Activated CD4-positive, alpha-beta T cell treated with anti-CD3 and anti-CD28 coated beads, Interleukin-2, amount 50 U/mL, for 1 hour (primary cell): ENCODE results near the gene OLFM1.

Experiments used
- DNase-seq: peaks from one replicate; pipeline ENCODE4 v3.0.0-alpha.2; 2020

The OLFM1 gene

DNA sequence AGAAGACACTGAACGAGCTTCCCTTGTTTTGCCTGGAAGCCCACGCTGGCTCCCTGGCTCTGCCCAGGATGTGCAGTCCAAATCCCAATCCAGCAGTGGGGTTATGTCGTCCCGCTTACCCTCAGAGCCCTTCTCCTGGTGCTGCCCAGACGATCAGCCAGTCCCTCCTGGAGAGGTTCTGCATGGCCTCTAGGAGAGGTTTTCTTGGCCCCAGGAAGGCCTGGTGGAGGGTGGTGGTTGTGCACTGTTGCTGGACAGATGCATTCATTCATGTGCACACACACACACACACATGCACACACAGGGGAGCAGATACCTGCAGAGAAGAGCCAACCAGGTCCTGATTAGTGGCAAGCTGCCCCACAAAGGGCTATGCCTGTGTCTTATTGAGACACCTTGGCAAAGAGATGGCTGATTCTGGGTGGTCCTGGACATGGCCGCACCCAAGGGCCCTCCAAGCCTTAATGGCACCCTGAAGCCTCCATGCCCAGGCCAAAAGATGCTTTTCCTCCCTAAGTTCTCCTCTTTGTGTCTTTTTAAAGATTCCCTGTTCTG is 10.5 kb upstream of the OLFM1 start:
- DNase-seq = no peak

DNA sequence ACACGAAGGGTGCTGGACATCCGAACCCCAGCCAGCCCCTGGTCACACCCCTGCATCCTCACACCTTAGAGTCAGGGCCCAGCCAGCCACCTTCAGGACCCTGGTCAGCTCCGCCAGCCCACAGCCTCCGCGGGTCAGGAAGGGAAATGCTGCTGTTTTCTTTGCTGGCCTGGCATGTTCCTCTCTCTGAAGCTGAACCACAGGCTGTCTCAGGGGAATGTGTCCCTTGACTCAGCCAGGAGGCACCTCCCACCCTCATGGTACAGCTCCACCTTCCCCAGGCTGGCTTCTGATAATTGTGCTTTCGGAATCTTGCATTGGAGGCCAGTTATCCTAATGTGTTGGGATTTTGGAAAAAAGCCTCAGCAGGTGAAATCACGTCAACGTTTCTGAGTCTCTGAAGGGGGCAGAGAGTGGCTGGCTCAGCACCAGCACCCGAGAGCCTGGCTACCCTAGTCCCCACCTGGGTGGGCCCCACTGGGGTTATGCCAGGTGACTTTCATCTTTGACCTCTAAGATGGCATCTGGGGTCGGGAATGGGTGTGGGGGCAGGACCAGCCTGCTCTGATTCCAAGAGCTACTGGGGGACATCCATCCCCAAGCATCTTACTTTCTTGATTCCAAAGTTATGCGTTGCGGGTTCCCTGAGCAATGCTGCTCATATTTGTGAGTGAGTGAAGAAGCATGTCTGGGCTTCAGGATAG is 9.8 kb upstream of the OLFM1 start:
- DNase-seq = no peak

DNA sequence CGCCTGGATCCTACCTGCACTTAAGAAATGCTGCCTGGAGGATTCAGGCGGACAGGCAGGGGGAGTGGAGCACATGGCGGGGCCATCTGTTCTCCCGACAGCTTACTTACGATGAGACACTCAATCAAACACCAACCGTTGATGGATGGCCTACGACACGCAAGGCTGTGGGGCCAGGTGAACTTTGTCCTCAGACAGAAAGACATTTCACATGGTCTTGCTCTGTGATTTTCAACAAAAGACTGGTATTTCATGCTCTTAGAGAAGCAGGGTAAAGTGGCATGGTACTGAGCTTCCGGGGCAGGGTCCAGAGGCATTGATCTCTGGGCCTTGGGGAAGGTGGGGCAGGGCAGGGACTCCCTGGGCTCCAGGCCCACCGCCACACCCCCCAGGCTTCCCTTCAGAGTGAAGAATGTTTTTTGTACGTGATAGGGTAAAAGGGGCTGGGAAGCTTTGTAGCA is 9.1 kb upstream of the OLFM1 start:
- DNase-seq = no peak

DNA sequence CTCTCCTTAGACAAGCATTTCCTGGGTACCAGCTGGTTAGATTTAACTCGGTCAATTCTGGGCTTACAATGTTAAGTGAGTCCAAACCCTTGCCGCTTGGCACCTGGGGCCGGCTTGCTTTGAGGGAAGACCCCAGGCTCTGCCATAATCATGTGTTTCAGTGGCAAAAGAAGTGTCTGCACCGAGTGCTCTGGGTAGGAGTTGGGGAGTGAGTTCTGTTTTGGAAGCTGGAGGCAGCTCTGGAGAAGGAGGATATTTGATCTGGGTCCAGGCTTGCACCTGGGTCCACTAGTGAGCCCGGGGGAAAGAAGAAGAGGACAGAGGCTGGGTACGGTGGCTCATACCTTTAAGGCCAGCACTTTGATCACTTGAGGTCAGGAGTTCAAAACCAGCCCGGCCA is 8.4 kb upstream of the OLFM1 start:
- DNase-seq = no peak

DNA sequence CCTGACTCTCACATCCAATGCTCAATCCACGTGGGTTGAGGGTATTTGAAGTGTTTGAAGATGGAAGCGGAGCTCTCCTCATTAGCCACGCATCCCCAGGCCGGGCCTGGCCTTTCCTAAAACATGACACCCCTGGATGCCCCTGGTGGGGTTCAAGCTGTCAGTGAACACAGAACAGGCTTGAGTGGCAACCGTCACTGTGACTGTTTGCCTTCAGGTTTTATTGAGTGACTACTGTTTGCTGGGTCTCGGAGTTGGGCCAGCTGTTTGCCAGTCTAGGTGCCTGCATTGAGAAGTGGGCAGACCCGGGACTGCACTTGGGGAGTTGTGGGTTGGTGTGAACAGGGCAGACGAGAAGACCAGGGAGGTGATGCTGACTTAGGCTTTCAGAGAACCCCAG is 7.8 kb upstream of the OLFM1 start:
- DNase-seq = no peak

DNA sequence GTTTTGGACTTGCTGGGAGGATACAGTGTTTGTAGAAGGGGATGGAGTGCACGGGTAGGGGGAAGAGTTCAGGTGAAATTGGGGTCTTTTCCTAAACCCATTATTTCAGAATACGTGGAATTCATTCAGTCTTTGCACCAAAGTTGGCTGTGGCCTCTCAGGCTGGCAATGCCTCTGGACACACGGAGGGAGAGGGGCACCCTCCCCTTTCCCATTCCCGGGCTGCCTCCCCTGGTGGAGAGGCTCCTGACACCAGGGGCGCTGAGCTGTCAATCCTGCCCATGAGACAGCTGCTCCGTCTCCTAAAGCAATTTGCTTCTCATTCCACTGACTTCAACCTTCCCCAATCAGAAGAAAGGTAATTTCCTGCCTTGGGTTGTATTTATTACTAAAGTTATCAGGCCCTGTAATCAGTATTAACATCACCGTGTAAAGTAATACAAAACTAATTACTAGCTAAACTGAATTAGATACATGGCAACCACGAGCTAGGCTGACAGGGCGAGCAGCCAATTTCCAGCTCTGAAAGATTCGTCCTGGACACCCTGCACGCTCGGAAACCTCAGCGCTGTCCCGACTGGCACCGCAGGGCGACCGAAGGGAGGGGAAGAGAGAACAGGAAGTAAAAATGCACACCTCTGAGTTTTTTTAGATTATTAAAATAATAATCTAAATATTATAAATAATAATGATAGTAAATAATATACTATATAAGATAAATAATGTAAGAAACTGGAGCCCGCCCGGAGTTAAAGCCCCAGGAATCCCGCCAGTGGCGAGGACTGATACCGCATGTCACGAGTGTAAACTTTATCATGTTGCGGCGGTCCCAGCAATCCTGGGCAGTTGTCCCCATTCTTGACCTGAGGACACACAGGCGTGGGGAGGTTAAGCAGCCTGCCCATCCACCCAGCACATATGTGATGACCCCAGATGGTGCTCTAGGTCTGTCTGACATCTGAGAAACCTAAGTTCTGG is 6.9 kb upstream of the OLFM1 start:
- no peak for DNase-seq

DNA sequence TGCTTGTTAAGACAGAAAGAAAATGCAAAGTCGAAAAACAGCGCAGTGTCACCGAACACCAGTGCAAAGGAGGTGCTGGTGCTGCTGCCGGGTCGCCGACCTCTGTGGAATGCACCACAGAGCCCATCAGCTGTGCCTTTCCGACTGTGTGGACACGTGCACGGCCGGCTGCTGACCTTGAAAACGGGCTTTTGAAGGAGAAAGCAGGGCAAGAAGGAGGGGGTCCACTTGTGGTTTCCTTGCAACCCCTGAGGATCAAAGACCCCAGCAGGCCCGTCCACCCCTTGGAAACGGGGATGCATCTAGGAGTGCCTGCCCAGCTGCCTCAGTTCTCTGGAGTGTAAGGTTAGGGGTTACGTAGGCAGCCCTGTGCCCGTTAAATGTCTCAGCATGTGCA is 6.2 kb upstream of the OLFM1 start:
- no peak for DNase-seq

DNA sequence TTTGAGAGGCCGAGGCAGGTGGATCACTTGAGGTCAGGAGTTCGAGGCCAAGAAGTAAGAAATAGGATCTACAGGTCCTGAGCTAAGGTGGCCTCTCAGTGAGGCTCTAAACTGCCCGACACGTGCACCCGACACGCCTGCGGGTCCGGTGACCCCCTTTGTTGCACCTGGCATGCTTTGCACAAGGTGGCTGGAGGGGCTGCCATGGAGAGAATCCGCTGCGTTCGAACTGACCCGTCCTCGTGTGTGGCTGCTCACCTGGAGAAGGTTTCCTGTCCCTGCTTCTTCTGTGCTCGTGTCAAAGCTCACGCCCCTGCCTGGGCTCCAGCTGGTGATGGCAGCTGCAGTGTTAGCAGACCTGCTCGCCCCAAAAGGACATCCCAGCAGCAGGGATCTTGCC is 5.7 kb upstream of the OLFM1 start:
- no peak for DNase-seq

DNA sequence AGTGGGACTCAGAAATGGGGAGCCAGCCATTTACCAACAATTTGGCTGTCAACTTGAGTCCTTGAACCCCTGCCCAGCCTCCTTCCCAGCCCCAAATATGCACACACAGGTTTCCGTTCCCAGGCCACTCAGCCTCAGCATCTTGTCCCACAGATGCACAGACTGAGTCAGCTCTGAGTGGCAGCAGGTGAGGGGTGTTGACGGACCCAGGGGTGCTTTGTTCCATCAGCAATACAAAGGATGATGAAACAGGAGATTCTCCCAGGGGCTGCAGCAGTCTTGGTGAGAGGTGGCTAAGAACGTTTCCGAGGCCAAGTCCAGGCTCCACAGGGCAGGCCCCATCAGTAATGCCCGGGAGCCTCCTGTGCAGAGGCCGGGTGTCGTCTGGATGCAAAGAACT is 4.9 kb upstream of the OLFM1 start:
- DNase-seq = no peak

DNA sequence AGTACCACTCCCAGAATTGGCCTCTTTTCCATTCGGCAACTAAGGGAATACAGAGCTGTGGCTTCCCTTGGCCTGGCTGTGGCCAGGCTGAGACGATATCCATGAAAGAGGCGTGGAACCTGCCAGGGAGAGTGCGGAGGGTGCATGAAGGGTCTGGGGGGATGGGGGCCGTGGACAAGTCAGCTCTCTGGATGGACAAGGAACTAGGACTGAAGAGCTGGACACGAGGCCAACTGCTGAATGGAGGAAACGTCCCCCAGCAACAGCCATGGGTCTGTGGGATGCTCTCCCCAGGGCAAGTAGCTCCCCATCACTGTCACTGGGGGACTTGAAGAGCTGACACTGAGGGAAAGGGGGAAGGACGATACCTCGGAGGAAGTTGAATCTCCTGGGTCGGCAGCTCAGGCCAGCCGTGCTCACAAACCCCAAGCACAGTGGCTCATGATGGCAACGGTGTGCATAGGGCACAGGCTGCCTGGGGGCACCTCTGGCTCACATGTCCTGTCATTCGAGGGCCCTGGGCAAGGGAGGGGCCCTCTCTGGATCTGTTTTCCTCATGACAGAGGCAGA is 4.1 kb upstream of the OLFM1 start:
- no peak for DNase-seq

DNA sequence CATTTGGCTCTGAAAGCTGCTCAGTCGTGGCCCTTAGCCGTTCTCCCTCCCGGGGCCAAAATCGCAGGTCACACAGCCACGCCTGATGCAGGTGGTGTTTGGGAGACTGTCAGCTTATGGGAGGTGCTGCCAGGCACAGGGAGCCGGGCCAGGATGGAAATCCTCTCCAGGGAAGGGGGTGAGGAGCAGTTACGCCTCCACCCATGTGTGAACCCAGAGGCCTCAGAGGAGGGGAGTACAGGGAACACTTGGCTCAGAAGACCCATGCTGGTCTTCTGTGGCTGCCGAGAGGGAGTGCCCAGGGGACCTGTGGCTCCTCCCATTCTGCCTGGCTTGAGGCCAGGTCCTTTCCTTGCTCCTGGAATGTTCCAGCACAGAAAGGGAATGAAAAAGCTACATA is 3.6 kb upstream of the OLFM1 start:
- no peak for DNase-seq

DNA sequence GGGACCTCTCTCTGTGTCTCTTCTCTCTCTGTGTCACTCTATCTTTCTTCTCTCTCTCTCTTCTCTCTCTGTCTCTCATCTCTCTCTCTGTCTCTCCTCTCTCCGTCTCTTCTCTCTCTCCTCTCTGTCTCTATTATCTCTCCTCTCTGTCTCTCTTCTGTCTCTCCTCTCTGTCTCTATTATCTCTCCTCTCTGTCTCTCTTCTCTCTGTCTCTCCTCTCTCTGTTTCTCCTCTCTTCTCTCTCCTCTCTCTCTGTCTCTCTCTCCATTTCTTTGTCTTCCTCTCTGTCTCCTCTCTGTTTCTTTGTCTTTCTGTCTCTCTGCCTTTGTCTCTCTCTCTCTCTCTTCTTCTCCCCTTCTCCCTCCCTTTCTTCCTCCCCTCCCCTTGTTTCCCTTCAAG is 3.2 kb upstream of the OLFM1 start:
- no peak for DNase-seq

DNA sequence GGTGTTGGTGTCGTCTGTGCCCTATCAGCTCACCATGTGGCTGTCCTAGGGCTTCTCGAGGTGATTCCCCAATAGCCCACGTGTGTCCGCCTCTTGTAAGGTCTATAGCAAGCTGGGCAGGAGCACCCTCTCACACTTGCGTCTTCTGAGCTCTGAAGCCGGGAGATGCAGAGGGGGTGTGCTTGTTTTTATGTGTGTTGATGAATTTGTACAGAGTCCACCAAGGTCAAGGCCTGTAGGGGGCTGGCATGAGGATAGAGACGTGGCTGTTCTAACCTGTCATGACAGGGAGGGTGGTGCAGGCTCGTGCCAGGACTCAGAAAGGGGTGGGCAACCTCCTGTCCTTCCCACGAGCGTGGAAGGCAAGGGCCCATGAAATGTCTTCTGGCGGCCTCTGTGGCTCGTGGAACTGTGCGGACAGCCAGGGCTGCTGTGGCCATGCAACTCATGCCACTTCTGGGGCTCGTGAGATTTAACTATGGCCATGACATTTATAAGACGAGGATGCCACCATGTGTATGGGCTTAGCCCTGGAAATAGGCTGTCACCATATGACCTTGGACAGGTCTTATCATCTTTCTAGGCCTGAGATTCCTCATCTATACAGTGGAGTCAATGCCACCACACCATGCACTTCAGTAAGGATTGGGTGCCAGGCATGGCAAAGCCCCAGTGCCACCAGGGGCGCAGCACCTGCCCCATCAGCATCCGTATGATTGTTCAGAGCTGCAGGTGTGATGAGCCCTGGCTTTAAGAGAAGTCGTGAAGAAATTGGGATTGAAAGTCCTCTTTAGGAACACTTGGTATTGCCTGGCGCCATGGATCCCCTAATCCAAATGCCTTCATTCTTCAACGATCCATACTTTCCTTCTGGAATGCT is 2.3 kb upstream of the OLFM1 start:
- DNase-seq = no peak

DNA sequence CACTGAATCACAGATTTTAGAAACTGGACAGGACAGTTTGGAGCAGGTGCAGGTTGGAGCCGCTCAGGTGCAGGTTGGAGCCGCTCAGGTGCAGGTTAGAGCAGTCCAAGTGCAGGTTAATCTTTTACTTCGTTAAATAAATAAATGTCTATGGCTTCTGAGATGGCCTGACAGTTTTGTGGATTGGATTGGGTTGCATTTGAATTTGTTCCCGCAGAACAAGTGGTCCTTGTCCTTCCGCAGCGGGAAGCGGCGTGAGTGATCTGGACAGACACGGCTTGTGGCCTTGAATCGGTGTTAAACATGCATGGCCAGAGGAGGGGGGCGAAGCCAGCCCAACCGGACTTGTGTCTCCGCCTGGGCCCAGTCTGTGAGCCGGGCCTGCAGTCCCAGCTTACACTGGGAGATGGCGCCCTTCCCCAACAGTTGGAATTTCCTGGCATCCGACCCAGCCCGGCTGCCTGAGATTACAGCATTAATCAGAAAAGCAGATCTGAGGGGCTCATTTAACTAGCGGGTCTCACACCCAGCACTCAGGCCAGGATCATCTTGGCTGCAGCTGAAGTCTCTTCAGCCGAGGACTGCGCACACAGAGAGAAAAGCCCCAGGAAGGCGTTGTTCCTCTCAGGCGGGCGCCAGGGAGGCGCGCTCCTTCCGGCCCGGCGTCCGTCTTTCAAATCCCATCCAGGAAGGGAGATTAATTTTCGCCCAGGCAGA is 1.5 kb upstream of the OLFM1 start:
- no peak for DNase-seq

DNA sequence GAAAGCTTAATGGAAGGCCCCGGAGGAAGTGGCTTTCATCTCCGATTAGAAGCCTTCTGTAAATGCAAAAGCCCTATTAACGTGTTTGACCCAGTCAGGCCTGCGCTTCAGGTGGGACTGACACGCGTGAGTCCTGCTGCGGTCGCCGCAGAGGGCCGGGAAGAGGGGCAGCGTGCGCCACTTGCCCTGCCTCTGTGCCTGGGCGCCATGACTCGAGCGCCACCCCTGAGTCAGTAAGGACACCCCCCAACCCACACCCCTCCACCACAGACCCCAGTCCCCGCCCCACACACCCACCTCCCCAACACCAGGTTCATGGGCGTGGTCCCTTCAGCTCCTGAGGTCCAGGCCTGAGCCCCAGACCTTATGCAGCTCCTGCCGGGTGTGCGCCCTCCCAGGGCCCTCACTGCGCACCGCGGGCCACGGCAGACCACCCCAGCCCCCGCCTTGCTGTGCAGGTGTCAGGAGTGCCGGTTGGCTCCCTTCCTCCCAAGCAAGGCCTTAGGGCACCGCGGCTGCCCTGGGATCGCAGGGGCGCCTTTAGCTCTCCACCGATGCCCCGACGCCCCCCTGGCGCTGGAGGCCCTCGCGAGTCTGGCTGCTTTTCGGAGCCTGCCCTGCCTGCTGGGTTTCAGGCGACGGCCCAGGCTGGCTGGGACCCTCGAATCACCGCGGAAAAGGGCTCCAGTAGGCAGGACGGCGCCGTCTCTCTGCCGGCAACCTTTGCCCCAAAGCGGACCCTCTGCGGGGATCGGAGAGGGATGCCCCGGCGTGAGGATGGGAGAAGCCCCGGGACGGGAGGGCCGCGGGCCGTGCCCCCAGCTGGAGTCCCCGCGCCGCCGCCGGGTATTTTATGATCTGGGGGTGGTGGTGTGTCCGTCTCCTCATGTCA is 625 bp upstream of the OLFM1 start:
- DNase-seq = no peak

DNA sequence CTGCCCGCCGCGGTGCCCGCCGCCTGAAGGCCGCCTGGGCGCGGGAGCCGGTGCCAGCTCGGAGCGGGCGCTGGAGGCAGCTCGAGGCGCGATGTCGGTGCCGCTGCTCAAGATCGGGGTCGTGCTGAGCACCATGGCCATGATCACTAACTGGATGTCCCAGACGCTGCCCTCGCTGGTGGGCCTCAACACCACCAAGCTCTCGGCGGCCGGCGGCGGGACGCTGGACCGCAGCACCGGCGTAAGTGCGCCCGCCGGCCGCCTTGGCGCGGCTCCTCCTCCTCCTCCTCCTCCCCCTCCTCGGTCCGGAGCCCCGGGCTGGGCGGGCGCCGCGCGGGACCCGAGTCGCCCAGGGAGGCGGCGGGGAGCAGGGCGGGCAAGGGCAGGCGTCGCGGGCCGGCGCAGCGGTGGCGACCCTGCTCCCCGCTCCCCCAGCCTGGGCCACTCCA is 455 bp downstream of the OLFM1 start:
- no peak for DNase-seq

DNA sequence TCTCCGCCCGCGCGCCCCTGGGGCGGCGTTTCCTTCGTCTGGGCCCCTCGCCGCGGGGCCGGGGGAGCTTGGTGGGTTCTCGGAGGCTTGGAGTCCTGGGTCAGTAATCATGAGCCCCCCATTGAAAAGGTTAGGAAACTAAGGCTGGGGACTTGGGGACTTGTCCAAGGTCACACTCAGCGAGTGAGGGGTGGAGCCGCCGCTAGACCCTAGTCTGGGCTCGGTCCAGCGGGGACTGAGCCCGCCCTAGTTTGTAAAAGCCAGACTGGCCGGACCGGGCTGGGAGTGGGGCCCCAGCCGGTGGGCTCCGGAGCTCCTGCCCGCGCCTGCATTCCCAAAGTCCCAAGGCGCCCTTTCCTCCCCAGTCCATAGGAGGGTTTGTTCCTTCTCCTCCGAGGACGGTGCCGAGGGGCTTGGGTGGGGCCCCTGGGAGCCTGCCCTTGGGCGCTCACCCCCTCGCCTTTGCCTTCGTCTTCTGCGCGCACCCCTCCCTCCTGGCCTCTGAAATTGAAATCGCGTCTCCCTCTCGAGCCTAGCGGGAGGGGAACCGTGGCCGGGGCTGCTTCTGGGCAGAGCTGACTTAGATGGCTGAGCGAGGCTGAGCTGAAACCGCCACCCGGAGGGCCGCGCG is 995 bp downstream of the OLFM1 start:
- DNase-seq = no peak

DNA sequence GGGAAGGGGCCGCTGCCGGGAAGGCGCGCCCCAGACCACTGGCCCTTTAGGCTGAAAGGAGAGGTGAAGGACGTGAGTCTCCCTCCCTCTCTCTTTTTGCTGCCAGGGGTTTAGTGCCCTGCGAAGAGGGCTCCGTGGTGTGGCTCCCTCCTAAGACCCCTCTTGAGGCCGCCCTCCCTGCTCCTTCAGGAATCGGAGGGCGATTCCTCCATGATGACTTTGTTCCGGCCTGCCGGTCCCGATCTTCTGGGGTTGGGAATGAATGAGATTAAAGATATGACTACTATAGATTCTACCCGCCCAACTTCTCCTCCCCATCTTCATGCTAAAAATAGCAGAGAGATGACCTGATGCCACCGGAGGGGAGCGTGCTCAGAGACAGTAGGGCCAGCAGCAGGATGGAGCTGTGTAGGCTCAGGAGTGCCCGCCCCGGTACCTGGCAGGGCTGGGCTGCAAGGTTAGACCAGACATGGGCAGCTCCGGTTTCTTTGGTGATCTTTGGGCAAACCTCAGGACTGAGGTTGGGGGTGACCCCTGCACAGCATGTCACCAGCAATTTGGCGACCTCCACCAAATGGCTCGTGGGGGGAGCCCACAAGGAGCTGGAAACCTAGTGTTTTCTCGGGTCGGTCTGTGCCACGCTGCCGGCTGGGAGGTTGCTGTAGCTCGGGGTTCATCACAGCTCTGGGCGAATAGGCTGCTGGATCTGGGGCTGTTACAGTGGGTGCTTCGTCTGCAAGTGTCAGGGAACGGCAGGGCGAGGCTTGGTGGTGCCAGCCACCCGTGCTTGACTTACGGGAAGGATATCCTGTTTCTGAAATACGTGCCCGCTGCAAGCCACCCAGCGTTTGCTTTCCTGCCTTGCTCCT is 1.7 kb downstream of the OLFM1 start:
- no peak for DNase-seq

DNA sequence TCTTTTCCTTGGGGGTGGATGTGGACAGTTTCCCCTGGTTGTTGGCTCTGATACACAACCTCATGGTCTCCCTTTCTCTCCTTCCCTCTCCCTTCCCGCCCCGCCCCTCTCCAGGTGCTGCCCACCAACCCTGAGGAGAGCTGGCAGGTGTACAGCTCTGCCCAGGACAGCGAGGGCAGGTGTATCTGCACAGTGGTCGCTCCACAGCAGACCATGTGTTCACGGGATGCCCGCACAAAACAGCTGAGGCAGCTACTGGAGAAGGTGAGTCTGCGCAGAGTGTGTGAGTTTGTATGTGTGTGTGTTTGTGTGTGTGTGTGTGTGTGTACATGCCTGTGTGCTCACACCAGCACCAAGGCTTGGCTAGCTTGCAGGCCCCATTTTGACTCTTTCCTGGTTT is 2.6 kb downstream of the OLFM1 start:
- no peak for DNase-seq
